Measurements from ENCODE around the gene PID1. TPM values are rescaled to one million over a fixed set of nuclear protein-coding genes. Genes with fewer than 3 reads are reported as not detected.

The PID1 gene
- total and polyA plus RNA-seq, 5 donors from 2014 or later = 0.09 TPM; not detected in 4

DNA sequence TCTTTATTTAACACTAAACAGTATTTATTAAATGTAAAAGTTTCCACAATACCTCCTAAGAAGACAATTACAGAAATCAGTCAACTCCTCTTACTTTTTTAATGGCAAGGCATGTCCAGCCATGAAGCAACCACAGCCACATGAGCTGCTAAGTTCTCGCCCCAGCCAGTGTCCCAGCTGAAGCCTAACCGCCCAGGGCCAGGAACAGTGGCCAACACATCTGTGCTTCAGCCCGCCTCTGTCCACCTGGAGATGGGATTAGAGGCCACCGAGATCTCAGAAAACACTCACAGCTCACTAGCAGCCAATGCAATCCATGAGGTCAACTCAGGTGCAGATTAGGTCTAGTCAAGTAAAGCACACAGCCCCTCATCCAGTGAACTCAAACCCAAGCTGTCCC is 40.2 kb downstream of the PID1 start:
- no peak for DNase-seq
- ATAC-seq (ENCODE audit: low read depth in 2 of 2) = no peak

DNA sequence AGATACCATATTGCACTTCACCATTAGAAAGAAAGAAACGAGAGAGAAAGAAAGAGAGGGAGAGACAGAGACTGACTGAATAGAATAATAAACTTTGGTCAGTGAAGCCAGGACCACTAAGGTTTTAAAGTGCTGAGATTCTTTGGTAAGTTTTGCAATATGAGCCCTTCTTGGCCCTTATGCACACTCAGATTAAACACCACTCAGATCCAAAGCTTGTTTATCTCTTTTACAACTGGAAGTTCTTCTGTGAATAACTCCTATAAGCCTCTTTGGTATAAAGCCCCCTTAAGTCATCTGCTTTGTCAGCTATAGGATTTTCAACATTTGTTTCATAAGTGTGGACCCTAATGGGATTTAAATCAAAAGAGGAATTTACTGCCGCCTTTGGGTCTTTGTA is 40.8 kb downstream of the PID1 start:
- Histone ChIP-seq H3K36me3 (ENCODE audit: control insufficient read depth, insufficient read depth, low read length) (no peaks in the 10 kb centered on the region), H3K9me3 (ENCODE audit: control insufficient read depth in 2 of 2, low read length in 2 of 2) (no peaks in the 10 kb centered on the region), H3K27me3 (ENCODE audit: control insufficient read depth, insufficient read depth, low read length) (no peaks in the 10 kb centered on the region), H3K4me3 (ENCODE audit: low read depth, low read length) (no peak overlapping the region), H3K4me1 (ENCODE audit: control insufficient read depth, insufficient read depth, low read length, poor library complexity, severe bottlenecking) (no peaks in the 10 kb centered on the region), H3K27ac (ENCODE audit: insufficient read depth, low read length, poor library complexity, severe bottlenecking) (no peak overlapping the region)
- Mint-ChIP-seq H3K4me3 (no peak overlapping the region), H3K27ac (no peak overlapping the region), H3K9me3 (peaks cover 0 to 5% (median 2%) of the 10 kb centered on the region in 7 donors), H3K27me3 (no peaks in the 10 kb centered on the region), H3K4me1 (no peaks in the 10 kb centered on the region), H3K36me3 (no peaks in the 10 kb centered on the region)
- no peak for DNase-seq
- no peak for ATAC-seq (ENCODE audit: low read depth in 2 of 2)

More for the DNA sequence above, 40.2 kb downstream of the PID1 start:
- Mint-ChIP-seq H3K36me3 (no peaks in the 10 kb centered on the region), H3K4me1 (no peaks in the 10 kb centered on the region), H3K4me3 (no peak overlapping the region), H3K27ac (no peak overlapping the region), H3K27me3 (no peaks in the 10 kb centered on the region), H3K9me3 (peaks cover 0 to 5% (median 2%) of the 10 kb centered on the region in 7 donors)
- no peak overlapping the region for H3K27ac ChIP-seq (ENCODE audit: insufficient read depth, low read length, poor library complexity, severe bottlenecking)
- H3K27me3 ChIP-seq (ENCODE audit: control insufficient read depth, insufficient read depth, low read length) = no peaks in the 10 kb centered on the region
- H3K4me3 ChIP-seq (ENCODE audit: low read depth, low read length) = no peak overlapping the region
- no peaks in the 10 kb centered on the region for H3K9me3 ChIP-seq (ENCODE audit: control insufficient read depth in 2 of 2, low read length in 2 of 2)
- no peaks in the 10 kb centered on the region for H3K36me3 ChIP-seq (ENCODE audit: control insufficient read depth, insufficient read depth, low read length)
- no peaks in the 10 kb centered on the region for H3K4me1 ChIP-seq (ENCODE audit: control insufficient read depth, insufficient read depth, low read length, poor library complexity, severe bottlenecking)

DNA sequence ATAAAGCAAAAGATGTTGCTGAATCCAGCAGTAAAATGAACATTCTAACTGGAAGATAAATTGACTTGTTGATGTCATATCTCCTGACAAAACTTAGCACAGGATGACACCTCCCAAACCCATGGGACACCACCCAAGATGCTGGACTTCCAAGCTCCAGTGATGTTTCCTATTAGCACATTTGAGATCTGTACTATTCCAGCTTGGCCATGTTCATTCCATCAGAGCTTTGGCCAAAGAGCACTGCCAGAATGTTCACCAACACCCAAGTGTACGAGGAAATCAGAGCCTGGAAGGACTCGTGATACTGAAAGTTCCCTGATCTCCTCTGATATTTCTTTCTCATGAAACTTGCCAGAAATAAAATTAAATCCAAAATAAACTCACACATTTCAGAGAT is 44.7 kb downstream of the PID1 start:
- Histone ChIP-seq H3K9me3 (ENCODE audit: control insufficient read depth in 2 of 2, low read length in 2 of 2) (no peaks in the 10 kb centered on the region), H3K4me1 (ENCODE audit: control insufficient read depth, insufficient read depth, low read length, poor library complexity, severe bottlenecking) (no peaks in the 10 kb centered on the region), H3K27ac (ENCODE audit: insufficient read depth, low read length, poor library complexity, severe bottlenecking) (no peak overlapping the region), H3K36me3 (ENCODE audit: control insufficient read depth, insufficient read depth, low read length) (no peaks in the 10 kb centered on the region), H3K4me3 (ENCODE audit: low read depth, low read length) (no peak overlapping the region), H3K27me3 (ENCODE audit: control insufficient read depth, insufficient read depth, low read length) (no peaks in the 10 kb centered on the region)
- H3K27ac Mint-ChIP-seq = no peak overlapping the region
- no peak for DNase-seq
- no peaks in the 10 kb centered on the region for H3K4me1 Mint-ChIP-seq
- H3K36me3 Mint-ChIP-seq = no peaks in the 10 kb centered on the region
- ATAC-seq (ENCODE audit: low read depth in 2 of 2) = no peak
- peaks cover 0 to 9% (median 4%) of the 10 kb centered on the region in 7 donors for H3K9me3 Mint-ChIP-seq
- H3K27me3 Mint-ChIP-seq = no peaks in the 10 kb centered on the region
- no peak overlapping the region for H3K4me3 Mint-ChIP-seq

DNA sequence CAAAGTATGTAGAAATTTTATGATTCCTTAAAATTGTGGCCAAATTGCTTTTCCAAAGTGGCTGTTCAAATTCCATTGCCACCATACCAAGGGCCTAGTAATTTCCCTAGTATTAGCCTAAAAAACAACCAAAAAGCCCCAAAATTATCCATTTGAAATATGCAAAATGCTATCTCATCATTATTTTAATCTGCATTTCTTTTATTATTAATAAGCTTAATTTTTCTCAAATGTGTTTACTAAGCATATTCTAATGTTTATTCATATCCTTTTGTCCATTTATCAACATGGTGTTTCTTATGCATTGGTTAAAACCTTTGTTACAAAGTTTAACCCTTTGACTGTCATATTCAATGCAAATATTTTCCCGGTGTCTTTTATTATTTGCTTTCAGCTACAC is 48.0 kb downstream of the PID1 start:
- DNase-seq (no peak), ATAC-seq (ENCODE audit: low read depth in 2 of 2) (no peak)
- peaks cover 0 to 10% (median 5%) of the 10 kb centered on the region in 7 donors for H3K9me3 Mint-ChIP-seq
- no peaks in the 10 kb centered on the region for H3K27me3 ChIP-seq (ENCODE audit: control insufficient read depth, insufficient read depth, low read length)
- no peak overlapping the region for H3K4me3 ChIP-seq (ENCODE audit: low read depth, low read length)
- H3K36me3 ChIP-seq (ENCODE audit: control insufficient read depth, insufficient read depth, low read length) = no peaks in the 10 kb centered on the region
- H3K9me3 ChIP-seq (ENCODE audit: control insufficient read depth in 2 of 2, low read length in 2 of 2) = no peaks in the 10 kb centered on the region
- H3K4me1 ChIP-seq (ENCODE audit: control insufficient read depth, insufficient read depth, low read length, poor library complexity, severe bottlenecking) = no peaks in the 10 kb centered on the region
- H3K27ac ChIP-seq (ENCODE audit: insufficient read depth, low read length, poor library complexity, severe bottlenecking) = no peak overlapping the region
- H3K4me3 Mint-ChIP-seq = no peak overlapping the region
- no peaks in the 10 kb centered on the region for H3K27me3 Mint-ChIP-seq
- no peak overlapping the region for H3K27ac Mint-ChIP-seq
- H3K36me3 Mint-ChIP-seq = no peaks in the 10 kb centered on the region
- no peaks in the 10 kb centered on the region for H3K4me1 Mint-ChIP-seq

- Histone ChIP-seq H3K27me3 (ENCODE audit: control insufficient read depth, insufficient read depth, low read length) (no peaks in the 10 kb centered on the region), H3K4me1 (ENCODE audit: control insufficient read depth, insufficient read depth, low read length, poor library complexity, severe bottlenecking) (no peaks in the 10 kb centered on the region), H3K27ac (ENCODE audit: insufficient read depth, low read length, poor library complexity, severe bottlenecking) (no peak overlapping the region), H3K9me3 (ENCODE audit: control insufficient read depth in 2 of 2, low read length in 2 of 2) (no peaks in the 10 kb centered on the region), H3K4me3 (ENCODE audit: low read depth, low read length) (no peak overlapping the region), H3K36me3 (ENCODE audit: control insufficient read depth, insufficient read depth, low read length) (no peaks in the 10 kb centered on the region)
- no peaks in the 10 kb centered on the region for H3K27me3 Mint-ChIP-seq
- ATAC-seq (ENCODE audit: low read depth in 2 of 2) (no peak), DNase-seq (no peak)
- H3K9me3 Mint-ChIP-seq = peaks cover 0 to 10% (median 5%) of the 10 kb centered on the region in 7 donors
- H3K4me1 Mint-ChIP-seq = no peaks in the 10 kb centered on the region
- no peak overlapping the region for H3K4me3 Mint-ChIP-seq
- no peaks in the 10 kb centered on the region for H3K36me3 Mint-ChIP-seq
- no peak overlapping the region for H3K27ac Mint-ChIP-seq
Measured at GRCh38 chr2:229221641-229222040, 49.4 kb downstream of the PID1 start.

DNA sequence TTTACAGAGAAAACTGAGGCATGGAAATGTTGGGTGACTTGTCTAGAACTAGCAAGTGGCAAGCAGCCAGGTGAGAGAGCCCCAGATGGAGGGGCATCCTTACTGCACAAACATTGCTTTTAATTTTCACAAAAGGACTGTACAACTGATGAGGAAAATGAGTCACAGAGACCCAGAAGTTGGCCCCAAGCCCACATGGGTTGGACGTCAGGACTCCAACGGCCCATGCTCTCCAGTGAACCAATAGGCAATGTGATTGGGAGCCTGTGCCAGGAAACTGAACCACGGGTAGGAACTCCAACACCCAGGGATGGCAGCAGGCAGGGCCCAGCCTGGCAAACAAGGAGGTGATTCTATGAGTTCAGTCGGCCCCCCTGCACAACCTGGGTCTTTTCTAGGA is 50.8 kb downstream of the PID1 start:
- Mint-ChIP-seq H3K9me3 (peaks cover 0 to 10% (median 3%) of the 10 kb centered on the region in 7 donors), H3K36me3 (no peaks in the 10 kb centered on the region), H3K27me3 (no peaks in the 10 kb centered on the region), H3K4me3 (no peak overlapping the region), H3K4me1 (no peaks in the 10 kb centered on the region), H3K27ac (no peak overlapping the region)
- Histone ChIP-seq H3K36me3 (ENCODE audit: control insufficient read depth, insufficient read depth, low read length) (no peaks in the 10 kb centered on the region), H3K4me1 (ENCODE audit: control insufficient read depth, insufficient read depth, low read length, poor library complexity, severe bottlenecking) (no peaks in the 10 kb centered on the region), H3K9me3 (ENCODE audit: control insufficient read depth in 2 of 2, low read length in 2 of 2) (no peaks in the 10 kb centered on the region), H3K4me3 (ENCODE audit: low read depth, low read length) (no peak overlapping the region), H3K27me3 (ENCODE audit: control insufficient read depth, insufficient read depth, low read length) (no peaks in the 10 kb centered on the region), H3K27ac (ENCODE audit: insufficient read depth, low read length, poor library complexity, severe bottlenecking) (no peak overlapping the region)
- ATAC-seq (ENCODE audit: low read depth in 2 of 2) (no peak), DNase-seq (no peak)

GRCh38 chr2:229218329-229218921 is 52.7 kb downstream of the PID1 start:
- ATAC-seq (ENCODE audit: low read depth in 2 of 2) (no peak), DNase-seq (no peak)
- H3K36me3 ChIP-seq (ENCODE audit: control insufficient read depth, insufficient read depth, low read length) = no peaks in the 10 kb centered on the region
- H3K4me1 Mint-ChIP-seq = no peaks in the 10 kb centered on the region
- H3K36me3 Mint-ChIP-seq = no peaks in the 10 kb centered on the region
- H3K27ac Mint-ChIP-seq = no peak overlapping the region
- H3K27me3 ChIP-seq (ENCODE audit: control insufficient read depth, insufficient read depth, low read length) = no peaks in the 10 kb centered on the region
- no peak overlapping the region for H3K4me3 ChIP-seq (ENCODE audit: low read depth, low read length)
- H3K27ac ChIP-seq (ENCODE audit: insufficient read depth, low read length, poor library complexity, severe bottlenecking) = no peak overlapping the region
- H3K9me3 Mint-ChIP-seq = peaks cover 0 to 10% (median 3%) of the 10 kb centered on the region in 7 donors
- H3K4me1 ChIP-seq (ENCODE audit: control insufficient read depth, insufficient read depth, low read length, poor library complexity, severe bottlenecking) = no peaks in the 10 kb centered on the region
- no peaks in the 10 kb centered on the region for H3K27me3 Mint-ChIP-seq
- no peaks in the 10 kb centered on the region for H3K9me3 ChIP-seq (ENCODE audit: control insufficient read depth in 2 of 2, low read length in 2 of 2)
- no peak overlapping the region for H3K4me3 Mint-ChIP-seq

DNA sequence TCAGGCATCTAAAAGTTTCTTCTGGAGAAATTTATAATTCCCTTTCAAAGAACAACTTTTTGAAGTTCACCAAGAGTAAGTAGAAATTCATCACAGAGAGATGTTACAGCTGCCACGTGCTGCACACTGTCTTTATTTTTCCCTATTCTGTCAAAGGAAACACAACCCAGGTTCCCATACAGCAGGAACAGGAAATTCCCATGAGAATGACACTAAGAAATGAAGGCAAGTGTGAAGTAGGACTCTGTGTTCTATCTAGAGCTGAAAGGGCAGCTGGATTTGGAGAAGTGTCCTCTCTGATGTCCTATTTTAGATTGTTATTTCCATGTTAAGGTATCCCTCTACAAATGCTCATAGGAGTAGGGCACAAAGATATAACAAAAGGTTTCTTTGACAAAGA is 58.8 kb downstream of the PID1 start:
- no peaks in the 10 kb centered on the region for H3K27me3 Mint-ChIP-seq
- no peaks in the 10 kb centered on the region for H3K27me3 ChIP-seq (ENCODE audit: control insufficient read depth, insufficient read depth, low read length)
- DNase-seq (no peak), ATAC-seq (ENCODE audit: low read depth in 2 of 2) (no peak)
- H3K4me1 Mint-ChIP-seq = no peaks in the 10 kb centered on the region
- H3K27ac Mint-ChIP-seq = no peak overlapping the region
- H3K4me1 ChIP-seq (ENCODE audit: control insufficient read depth, insufficient read depth, low read length, poor library complexity, severe bottlenecking) = no peaks in the 10 kb centered on the region
- H3K27ac ChIP-seq (ENCODE audit: insufficient read depth, low read length, poor library complexity, severe bottlenecking) = no peak overlapping the region
- no peaks in the 10 kb centered on the region for H3K9me3 ChIP-seq (ENCODE audit: control insufficient read depth in 2 of 2, low read length in 2 of 2)
- H3K9me3 Mint-ChIP-seq = peaks cover 0 to 7% (median 3%) of the 10 kb centered on the region in 7 donors
- H3K36me3 Mint-ChIP-seq = no peaks in the 10 kb centered on the region
- no peak overlapping the region for H3K4me3 ChIP-seq (ENCODE audit: low read depth, low read length)
- no peaks in the 10 kb centered on the region for H3K36me3 ChIP-seq (ENCODE audit: control insufficient read depth, insufficient read depth, low read length)
- H3K4me3 Mint-ChIP-seq = no peak overlapping the region
